ENCODE measurements around the gene ICOSLG.

- TF ChIP-seq CTCF (IDR thresholded peaks at IDR 0.05; ENCODE audit: low read length): no peak
- no peak for TF ChIP-seq EZH2 (optimal IDR thresholded peaks at IDR 0.05; ENCODE audit: low read depth, low read length)
- TF ChIP-seq EZH2phosphoT487 (IDR thresholded peaks at IDR 0.05; ENCODE audit: low read length): no peak
Measured at GRCh38 chr21:44199448-44199847, 41.3 kb downstream of the ICOSLG start.

All from MM.1S (cell line).